IMR-90 (cell line): Measurements from ENCODE around the gene NFE2L2. TPM values are rescaled to one million over a fixed set of nuclear protein-coding genes. Genes with fewer than 3 reads are reported as not detected.

ENCODE experiments used
- ATAC-seq: fragments of 200-7000 bp; cut with Tn5 transposase; 2 replicates; pipeline ENCODE4 v1.9.1; 2020; ENCODE audit warnings: low read depth, mild to moderate bottlenecking, moderate library complexity
- BruUV-seq: library from RNA; stranded (reverse); fragments of 400-500 nt; replicated peaks from 2 replicates; lab custom pipeline; 2021; lab: Mats Ljungman, UMichigan
- CTCF ChIA-PET: fragments of 300-600 bp; formaldehyde crosslinking; extraction: SDS; loops from one replicate; lab custom pipeline; 2021; ENCODE audit warnings: antibody characterized with exemption; lab: Yijun Ruan, JAX
- POLR2A ChIA-PET: fragments of 300-600 bp; sonication (Branson Sonifier 250); formaldehyde crosslinking; loops from one replicate; lab custom pipeline; 2022; ENCODE audit warnings: antibody characterized with exemption; ENCODE audit not compliant: unreplicated experiment; lab: Charles Lee
- DNase-seq: peaks from one replicate; pipeline ENCODE4 v3.0.0; 2013
- H2AFZ ChIP-seq: replicated peaks from 2 replicates; pipeline ENCODE3; 2013; ENCODE audit warnings: low read length, mild to moderate bottlenecking; ENCODE audit not compliant: poor library complexity
- H2AK5ac ChIP-seq: 2 replicates; pipeline ENCODE4 v1.6.1; 2013; ENCODE audit warnings: low read depth, low read length, inconsistent platforms
- H2AK9ac ChIP-seq: replicated peaks from 2 replicates; pipeline ENCODE3; 2013; ENCODE audit warnings: mild to moderate bottlenecking, low read depth, low read length, moderate library complexity; ENCODE audit not compliant: poor library complexity
- H2BK120ac ChIP-seq: 2 replicates; pipeline ENCODE4 v1.6.1; 2013; ENCODE audit warnings: low read depth, low read length, inconsistent platforms
- H2BK15ac ChIP-seq: 3 replicates; pipeline ENCODE4 v1.6.1; 2013; ENCODE audit warnings: low read depth, low read length, inconsistent platforms
- H2BK20ac ChIP-seq: 2 replicates; pipeline ENCODE4 v1.6.1; 2013; ENCODE audit warnings: low read depth, mild to moderate bottlenecking, inconsistent platforms, low read length, moderate library complexity
- H2BK5ac ChIP-seq: 2 replicates; pipeline ENCODE4 v1.6.1; 2013; ENCODE audit warnings: mild to moderate bottlenecking, low read depth, low read length, inconsistent platforms; ENCODE audit not compliant: poor library complexity, severe bottlenecking
- H3K14ac ChIP-seq: replicated peaks from 2 replicates; pipeline ENCODE4 v1.6.1; 2013; ENCODE audit warnings: low read depth, low read length, inconsistent platforms
- H3K18ac ChIP-seq: 2 replicates; pipeline ENCODE4 v1.6.1; 2013; ENCODE audit warnings: low read depth, low read length, control low read depth
- H3K23ac ChIP-seq: 2 replicates; pipeline ENCODE4 v1.6.1; 2013; ENCODE audit warnings: low read depth, low read length, inconsistent platforms
- H3K27ac ChIP-seq: 2 replicates; pipeline ENCODE4 v1.5.1; 2013; ENCODE audit warnings: mild to moderate bottlenecking, control low read depth, low read length; ENCODE audit not compliant: insufficient read depth
- H3K27me3 ChIP-seq: 2 replicates; pipeline ENCODE4 v1.6.1; 2013; ENCODE audit warnings: low read length; ENCODE audit not compliant: control insufficient read depth, insufficient read depth
- H3K36me3 ChIP-seq: 2 replicates; pipeline ENCODE4 v1.6.1; 2013; ENCODE audit warnings: low read length, mixed read lengths; ENCODE audit not compliant: control insufficient read depth, insufficient read depth
- H3K4ac ChIP-seq: 2 replicates; pipeline ENCODE4 v1.6.1; 2013; ENCODE audit warnings: low read depth, low read length, inconsistent platforms
- H3K4me1 ChIP-seq: 2 replicates; pipeline ENCODE4 v1.6.1; 2013; ENCODE audit warnings: low read length, mixed read lengths; ENCODE audit not compliant: control insufficient read depth, insufficient read depth
- H3K4me2 ChIP-seq: 2 replicates; pipeline ENCODE4 v1.6.1; 2013; ENCODE audit warnings: low read depth, mild to moderate bottlenecking, control low read depth, low read length, moderate library complexity
- H3K4me3 ChIP-seq: 2 replicates; pipeline ENCODE4 v1.5.1; 2013; ENCODE audit warnings: low read depth, mild to moderate bottlenecking, control low read depth, low read length, moderate library complexity; ENCODE audit not compliant: insufficient read depth
- H3K56ac ChIP-seq: 2 replicates; pipeline ENCODE4 v1.6.1; 2013; ENCODE audit warnings: low read length, inconsistent platforms; ENCODE audit not compliant: insufficient read depth; ENCODE audit errors: extremely low read depth
- H3K79me1 ChIP-seq, 2 experiments: 2 replicates each; pipeline ENCODE4 v1.6.1; 2013; ENCODE audit warnings: low read length in 2 of 2, inconsistent platforms in 1 of 2, low read depth in 1 of 2
- H3K9ac ChIP-seq: 2 replicates; pipeline ENCODE4 v1.6.1; 2013; ENCODE audit warnings: low read depth, low read length, control low read depth
- H3K9me1 ChIP-seq: 2 replicates; pipeline ENCODE4 v1.6.1; 2013; ENCODE audit warnings: low read length, inconsistent platforms; ENCODE audit not compliant: insufficient read depth
- H3K9me3 ChIP-seq: 2 replicates; pipeline ENCODE4 v1.6.1; 2013; ENCODE audit warnings: low read length; ENCODE audit not compliant: control insufficient read depth, insufficient read depth
- H4K20me1 ChIP-seq: 2 replicates; pipeline ENCODE4 v1.6.1; 2013; ENCODE audit warnings: low read length, inconsistent platforms; ENCODE audit not compliant: insufficient read depth
- H4K5ac ChIP-seq: 2 replicates; pipeline ENCODE4 v1.6.1; 2013; ENCODE audit warnings: mild to moderate bottlenecking, low read depth, low read length, control low read depth
- H4K8ac ChIP-seq, 2 experiments: 2 replicates each; pipeline ENCODE4 v1.6.1; 2013; ENCODE audit warnings: low read depth in 2 of 2, low read length in 2 of 2, control low read depth in 1 of 2, inconsistent platforms in 1 of 2
- H4K91ac ChIP-seq: 2 replicates; pipeline ENCODE4 v1.6.1; 2013; ENCODE audit warnings: low read depth, low read length, inconsistent platforms; ENCODE audit not compliant: insufficient read depth
- BHLHE40 ChIP-seq: fragments of 150-350 bp; IDR thresholded peaks from 2 replicates; pipeline ENCODE4 v1.6.1; 2016; ENCODE audit warnings: mild to moderate bottlenecking, low read depth, low read length
- CEBPB ChIP-seq: IDR thresholded peaks from 2 replicates; pipeline ENCODE4 v1.6.1; 2012; ENCODE audit warnings: low read depth, low read length, improper control_type of control experiment
- CHD1 ChIP-seq: IDR thresholded peaks from 2 replicates; pipeline ENCODE4 v1.6.1; 2012; ENCODE audit warnings: low read depth, low read length, improper control_type of control experiment
- CTCF ChIP-seq: conservative IDR thresholded peaks from 2 replicates; pipeline ENCODE4 v1.5.1; 2012; ENCODE audit warnings: mild to moderate bottlenecking, low read depth, low read length, improper control_type of control experiment
- FOS ChIP-seq: fragments of 150-350 bp; IDR thresholded peaks from 2 replicates; pipeline ENCODE4 v1.6.1; 2016; ENCODE audit warnings: low read depth, low read length
- MAZ ChIP-seq: IDR thresholded peaks from 2 replicates; pipeline ENCODE4 v1.6.1; 2012; ENCODE audit warnings: low read depth, mild to moderate bottlenecking, low read length, improper control_type of control experiment, moderate library complexity, borderline replicate concordance
- MXI1 ChIP-seq: IDR thresholded peaks from 2 replicates; pipeline ENCODE4 v1.6.1; 2012; ENCODE audit warnings: low read depth, mild to moderate bottlenecking, low read length, moderate library complexity, borderline replicate concordance
- POLR2A ChIP-seq: IDR thresholded peaks from 2 replicates; pipeline ENCODE4 v1.6.1; 2012; ENCODE audit warnings: mild to moderate bottlenecking, low read depth, low read length
- RAD21 ChIP-seq: IDR thresholded peaks from 2 replicates; pipeline ENCODE4 v1.6.1; 2012; ENCODE audit warnings: low read length, improper control_type of control experiment
- RFX5 ChIP-seq: IDR thresholded peaks from 2 replicates; pipeline ENCODE4 v1.8.0; 2012; ENCODE audit warnings: low read depth, mild to moderate bottlenecking, low read length, moderate library complexity
- SMC3 ChIP-seq: fragments of 150-350 bp; IDR thresholded peaks from 2 replicates; pipeline ENCODE4 v1.6.1; 2016; ENCODE audit warnings: low read depth, mild to moderate bottlenecking, antibody characterized with exemption, low read length, moderate library complexity
- USF2 ChIP-seq: fragments of 150-350 bp; IDR thresholded peaks from 2 replicates; pipeline ENCODE4 v1.6.1; 2017; ENCODE audit warnings: mild to moderate bottlenecking, antibody characterized with exemption, low read length, low read depth
- WGBS, 2 experiments: methylation state at CpG; one replicate each; pipeline versions ENCODE4 v1.1.5 to v1.1.7; 2013; ENCODE audit warnings: missing lambda C conversion rate in 2 of 2; ENCODE audit not compliant: insufficient read length in 1 of 2; ENCODE audit errors: extremely low coverage in 2 of 2; 5-methylcytosine and 5-hydroxymethylcytosine counted together
- dilution Hi-C: fragments of 300-500 bp; cut with HindIII; formaldehyde crosslinking; loops from one replicate; pipeline ENCODE4 v1.14.3; 2018; ENCODE audit warnings: low sequenced_read_pairs; ENCODE audit not compliant: unreplicated experiment
- in situ Hi-C: fragments of 300-500 bp; cut with MboI; formaldehyde crosslinking; loops from 3 replicates; pipeline ENCODE4 v1.14.3; 2019; ENCODE audit warnings: low sequenced_read_pairs, inconsistent platforms, mixed read lengths
- intact Hi-C: fragments of 100-400 bp; cut with micrococcal nuclease; formaldehyde crosslinking; loops from 2 replicates; pipeline ENCODE4 v1.10.0; 2022
- polyA plus RNA-seq, 3 experiments: library from polyadenylated mRNA; depleted of rRNA; stranded (reverse); fragments of >200 nt; gene quantifications; 2 replicates each; pipeline ENCODE4 v1.2.3, GENCODE V29; 2012; ENCODE audit warnings: low replicate concordance in 1 of 3
- total RNA-seq: library from RNA; depleted of rRNA; stranded (reverse); fragments of >200 nt; gene quantifications from 2 replicates; pipeline ENCODE4 v1.2.3, GENCODE V29; 2012

Gene NFE2L2
- total and polyA plus RNA-seq, 2 of the 4 experiments (the other 2 are of a cell fraction): 72.7 to 83.5 TPM

DNA sequence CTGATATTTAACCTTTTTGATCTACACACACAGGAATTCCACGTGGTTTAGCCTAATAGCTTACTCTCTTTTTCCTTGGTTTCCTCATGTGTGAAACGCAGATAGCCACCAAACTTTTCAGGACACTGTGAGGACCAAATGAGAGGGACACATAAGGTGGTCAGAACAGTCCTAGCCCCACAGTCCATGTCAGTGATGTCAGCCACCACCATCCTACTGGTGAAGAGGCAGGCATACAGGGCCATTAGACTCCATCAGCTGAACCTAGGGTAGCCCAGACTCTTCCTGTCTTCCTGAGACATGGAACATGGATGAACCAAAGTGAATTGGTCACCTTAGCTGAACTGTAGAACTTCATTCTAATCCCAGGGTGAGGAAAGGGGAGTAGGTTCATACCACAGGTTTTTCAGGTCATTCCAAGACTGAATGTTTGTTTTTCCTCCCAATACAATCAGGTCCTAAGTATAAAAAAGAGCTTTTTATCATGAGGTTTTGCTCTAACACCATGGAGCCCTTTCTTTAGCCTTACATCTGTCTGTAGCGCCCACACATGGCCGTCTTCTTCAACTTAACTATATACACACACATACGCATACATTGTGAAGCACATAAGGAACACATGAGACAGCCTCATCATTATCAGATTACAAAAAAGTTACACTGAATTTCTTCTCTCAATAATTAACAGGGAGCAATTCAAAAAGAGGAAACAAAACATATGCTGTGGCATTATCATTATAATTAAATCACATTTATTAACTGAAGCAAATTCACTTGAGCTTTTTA is 18.5 kb upstream of the NFE2L2 start:
- Histone ChIP-seq H3K9ac (no peak overlapping the region), H4K5ac (peak overlapping the region; percentile 41), H3K4me3 (no peak overlapping the region), H2BK20ac (peak overlapping the region; percentile 85), H2BK15ac (peak overlapping the region; percentile 73; the same call in 2 of the 3 replicates), H4K20me1 (no peaks in the 10 kb centered on the region), H3K18ac (peak overlapping the region; percentile 48), H3K79me1 (no peaks in the 10 kb centered on the region), H3K56ac (no peak overlapping the region), H2AK9ac (no peak overlapping the region), H3K9me3 (no peaks in the 10 kb centered on the region), H4K91ac (peak overlapping the region; percentile 63; the same call in 1 of the 2 replicates), H3K27me3 (no peaks in the 10 kb centered on the region), H3K4me1 (peaks cover 24% of the 10 kb centered on the region), H3K9me1 (peaks cover 4% of the 10 kb centered on the region; the same call in 1 of the 2 replicates), H3K36me3 (no peaks in the 10 kb centered on the region), H4K8ac (peak overlapping the region in 1 of 2 experiments; percentile 14; a peak in 2 of 4 replicates), H2BK5ac (no peak overlapping the region), H3K23ac (peak overlapping the region; percentile 78), H2AK5ac (peak overlapping the region; percentile 79), H2BK120ac (peak overlapping the region; percentile 78), H3K14ac (peak overlapping the region; percentile 89), H3K4ac (peak overlapping the region; percentile 67), H3K27ac (peak overlapping the region; percentile 7; the same call in 1 of the 2 replicates), H2AFZ (peak overlapping the region; percentile 16), H3K4me2 (no peak overlapping the region)
- TF ChIP-seq RFX5: no peak
- TF ChIP-seq RAD21: no peak
- no peak for TF ChIP-seq BHLHE40
- no peak for TF ChIP-seq FOS
- TF ChIP-seq CHD1: no peak
- TF ChIP-seq SMC3: no peak
- no peak for TF ChIP-seq MXI1
- no peak for TF ChIP-seq CTCF
- TF ChIP-seq CEBPB: no peak
- no peak for TF ChIP-seq MAZ
- no peak for TF ChIP-seq POLR2A
- no peak for TF ChIP-seq USF2
- ChIA-PET CTCF (interaction anchor here (0.8 to 1.7 kb wide), 4 partner anchors 12 to 133 kb away, joined by 3 to 9 read pairs (median 4); no protein-coding TSS in a partner anchor), POLR2A (no interaction called here)
- no peak for ATAC-seq
- BruUV-seq: no TSS peak
- intact Hi-C loops: no loop called here
- 81% methylated on average over 2 of the region's 5 CpGs; no CpG with 5 or more reads in 1 of the 2 experiments for WGBS, 2 experiments
- in situ Hi-C loops: no loop called here
- no peak for DNase-seq
- dilution Hi-C loops: no loop called here
